Activated B cell treated with CpG ODN at 0.5 μM for 24 hours (primary cell): ENCODE data around the gene DNMT3B. TPM values are rescaled to one million over a fixed set of nuclear protein-coding genes. Genes with fewer than 3 reads are reported as not detected.

Experiments
- ATAC-seq: fragments of 200-7000 bp; cut with Tn5 transposase; one replicate; pipeline ENCODE4 v1.10.0; 2021; ENCODE audit warnings: low read depth, mild to moderate bottlenecking, moderate library complexity
- CTCF ChIA-PET: fragments of 350-600 bp; sonication (Branson Sonifier 250); formaldehyde crosslinking; loops from one replicate; lab custom pipeline; 2021; ENCODE audit warnings: antibody characterized with exemption; lab: Charles Lee
- POLR2A ChIA-PET: fragments of 350-600 bp; sonication (Branson Sonifier 250); formaldehyde crosslinking; loops from one replicate; lab custom pipeline; 2021; ENCODE audit warnings: antibody characterized with exemption; lab: Charles Lee
- DNase-seq: peaks from one replicate; pipeline ENCODE4 v3.0.0; 2022
- H3K27ac Mint-ChIP-seq: one replicate; pipeline ENCODE4 v1.8.0; 2020; ENCODE audit warnings: mixed read lengths
- H3K27me3 Mint-ChIP-seq: one replicate; pipeline ENCODE4 v1.8.0; 2021; ENCODE audit warnings: mixed read lengths
- H3K36me3 Mint-ChIP-seq: one replicate; pipeline ENCODE4 v1.8.0; 2021; ENCODE audit warnings: low read depth, mixed read lengths
- H3K4me1 Mint-ChIP-seq: one replicate; pipeline ENCODE4 v1.8.0; 2021; ENCODE audit warnings: mixed read lengths
- H3K4me3 Mint-ChIP-seq: one replicate; pipeline ENCODE4 v1.8.0; 2020; ENCODE audit warnings: mild to moderate bottlenecking, mixed read lengths
- H3K9me3 Mint-ChIP-seq: one replicate; pipeline ENCODE4 v1.8.0; 2020; ENCODE audit warnings: mixed read lengths
- CTCF ChIP-seq: fragments of 200-600 bp; IDR thresholded peaks from one replicate; pipeline ENCODE4 v1.8.0; 2022; ENCODE audit warnings: antibody characterized with exemption, mild to moderate bottlenecking
- intact Hi-C: fragments of 100-400 bp; cut with micrococcal nuclease; formaldehyde crosslinking; loops from one replicate; pipeline ENCODE4 v1.15.1; 2024
- total RNA-seq: library from RNA; stranded (reverse); gene quantifications from 2 replicates; pipeline ENCODE4 v1.2.3, GENCODE V29; 2022

Gene DNMT3B
- total RNA-seq, 1 donor from 2014 or later, result 0.20 TPM

GRCh38 chr20:32731882-32732266 lies 30.3 kb upstream of the DNMT3B start:
- no peak overlapping the region for H3K4me3 Mint-ChIP-seq
- CTCF ChIA-PET, result interaction anchor here (1.1 kb wide), 1 partner anchor 47 kb away, joined by 4 read pairs; no protein-coding TSS in a partner anchor
- no peaks in the 10 kb centered on the region for H3K9me3 Mint-ChIP-seq

GRCh38 chr20:32737371-32738223 lies 24.6 kb upstream of the DNMT3B start:
- Mint-ChIP-seq H3K4me3 (no peak overlapping the region), H3K36me3 (peaks cover 14% of the 10 kb centered on the region), H3K27me3 (no peaks in the 10 kb centered on the region), H3K27ac (no peak overlapping the region), H3K9me3 (no peaks in the 10 kb centered on the region), H3K4me1 (peaks cover 9% of the 10 kb centered on the region)
- TF ChIP-seq CTCF, result no peak
- DNase-seq, result no peak
- intact Hi-C loops, result no loop called here
- ChIA-PET POLR2A (no interaction called here), CTCF (interaction anchor here (0.6 kb wide), 1 partner anchor 63 kb away, joined by 3 read pairs; no protein-coding TSS in a partner anchor)
- ATAC-seq, result no peak

More at GRCh38 chr20:32731882-32732266, 30.3 kb upstream of the DNMT3B start:
- peaks cover 2% of the 10 kb centered on the region for H3K4me1 Mint-ChIP-seq
- no peak for DNase-seq
- H3K27ac Mint-ChIP-seq, result no peak overlapping the region
- no peak for TF ChIP-seq CTCF
- no peak for ATAC-seq
- intact Hi-C loops, result no loop called here
- H3K27me3 Mint-ChIP-seq, result no peaks in the 10 kb centered on the region
- H3K36me3 Mint-ChIP-seq, result peaks cover 44% of the 10 kb centered on the region
- POLR2A ChIA-PET, result no interaction called here

- Mint-ChIP-seq H3K9me3 (no peaks in the 10 kb centered on the region), H3K4me1 (peaks cover 29% of the 10 kb centered on the region), H3K27ac (no peak overlapping the region), H3K4me3 (no peak overlapping the region), H3K27me3 (no peaks in the 10 kb centered on the region), H3K36me3 (peaks cover 11% of the 10 kb centered on the region)
- no peak for TF ChIP-seq CTCF
- intact Hi-C loops, result loop anchor here (5.0 kb wide), 2 partner anchors 36 to 81 kb away; no protein-coding TSS in a partner anchor
- ATAC-seq, result no peak
- POLR2A ChIA-PET, result no interaction called here
- CTCF ChIA-PET, result no interaction called here
- DNase-seq, result no peak
Measured at GRCh38 chr20:32741151-32741550, 21.0 kb upstream of the DNMT3B start.

GRCh38 chr20:32742322-32743236 lies 19.6 kb upstream of the DNMT3B start:
- ATAC-seq (no peak), DNase-seq (peak; percentile 21)
- H3K36me3 Mint-ChIP-seq, result peaks cover 7% of the 10 kb centered on the region
- no peaks in the 10 kb centered on the region for H3K9me3 Mint-ChIP-seq
- CTCF ChIA-PET, result interaction anchor here (0.6 to 2.3 kb wide), 4 partner anchors 20 to 1019 kb away, joined by 3 to 9 read pairs (median 4); partner anchors contain the start of gene DNMT3B
- H3K4me3 Mint-ChIP-seq, result peak overlapping the region; percentile 94
- POLR2A ChIA-PET, result interaction anchor here (0.6 to 1.9 kb wide), 8 partner anchors 18 to 506 kb away, joined by 3 to 23 read pairs (median 4); partner anchors contain the start of gene DNMT3B
- H3K27me3 Mint-ChIP-seq, result no peaks in the 10 kb centered on the region
- peak overlapping the region; percentile 89 for H3K27ac Mint-ChIP-seq
- intact Hi-C loops, result loop anchor here (1.0 to 5.0 kb wide), 3 partner anchors 20 to 80 kb away; partner anchors contain the start of gene DNMT3B
- H3K4me1 Mint-ChIP-seq, result peaks cover 29% of the 10 kb centered on the region
- no peak for TF ChIP-seq CTCF
